Airway epithelial cell (primary cell): ENCODE results near the gene PALM. TPM values are rescaled to one million over a fixed set of nuclear protein-coding genes. Genes with fewer than 3 reads are reported as not detected.

Source experiments
- total RNA-seq: library from RNA; depleted of rRNA; stranded (reverse); fragments of >200 nt; gene quantifications from 2 replicates; pipeline ENCODE4 v1.2.3, GENCODE V29; 2015

Gene PALM, protein sequence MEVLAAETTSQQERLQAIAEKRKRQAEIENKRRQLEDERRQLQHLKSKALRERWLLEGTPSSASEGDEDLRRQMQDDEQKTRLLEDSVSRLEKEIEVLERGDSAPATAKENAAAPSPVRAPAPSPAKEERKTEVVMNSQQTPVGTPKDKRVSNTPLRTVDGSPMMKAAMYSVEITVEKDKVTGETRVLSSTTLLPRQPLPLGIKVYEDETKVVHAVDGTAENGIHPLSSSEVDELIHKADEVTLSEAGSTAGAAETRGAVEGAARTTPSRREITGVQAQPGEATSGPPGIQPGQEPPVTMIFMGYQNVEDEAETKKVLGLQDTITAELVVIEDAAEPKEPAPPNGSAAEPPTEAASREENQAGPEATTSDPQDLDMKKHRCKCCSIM
- 6.7 TPM in 2 replicates for total RNA-seq

DNA sequence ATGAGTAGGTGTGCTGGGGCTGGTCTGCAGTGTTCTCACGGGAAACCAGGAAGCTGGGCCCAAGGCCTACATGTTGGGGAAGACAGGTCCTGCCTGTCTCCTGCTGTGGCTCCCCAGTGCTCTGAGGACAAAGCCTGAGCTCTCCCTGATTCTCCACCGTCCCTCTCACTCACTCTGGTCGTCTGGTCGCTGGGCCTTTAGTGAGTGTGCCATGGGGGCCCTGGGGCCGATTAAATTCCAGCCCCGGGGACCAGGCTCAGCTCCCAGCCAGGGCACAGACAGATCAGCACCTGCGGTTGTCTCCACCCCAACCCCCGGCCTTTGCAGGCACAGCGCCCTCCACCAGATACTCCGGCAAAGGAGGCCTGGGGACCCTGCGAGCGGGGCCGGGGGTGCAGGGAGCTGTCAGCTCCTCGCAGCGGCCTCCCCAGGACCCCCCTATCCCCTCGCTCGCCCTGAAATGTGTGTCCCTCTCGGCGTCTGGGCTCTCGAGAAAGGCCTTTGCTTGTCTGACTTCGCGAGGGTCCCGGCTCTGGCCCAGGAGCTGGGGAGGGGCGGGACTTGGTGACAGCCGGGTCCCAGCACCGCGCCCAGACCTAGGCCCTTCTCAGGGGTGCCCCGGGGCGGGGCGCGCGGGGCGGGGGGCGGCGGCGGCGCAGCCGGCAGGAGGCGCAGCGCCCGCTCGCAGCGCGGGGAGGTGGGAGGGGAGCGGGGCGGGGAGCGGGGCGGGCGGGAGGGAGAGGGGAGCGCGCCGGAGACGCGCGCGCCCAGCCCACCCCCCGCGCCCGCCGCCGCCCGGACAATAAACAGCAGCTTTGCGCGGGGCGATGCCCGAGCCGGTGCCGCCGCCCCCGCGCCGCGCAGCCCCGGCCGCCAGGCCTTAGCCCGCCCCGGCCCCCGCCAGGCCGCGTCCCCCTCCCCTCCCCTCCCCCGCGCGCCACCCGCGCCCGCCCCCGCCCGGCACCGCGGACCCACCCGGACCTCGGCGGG, at the start of gene PALM:
Gene PALM (plus strand): TSS at position 782 of the 990 bp plus-strand sequence. CDS start 212 bp downstream, outside the sequence.

DNA sequence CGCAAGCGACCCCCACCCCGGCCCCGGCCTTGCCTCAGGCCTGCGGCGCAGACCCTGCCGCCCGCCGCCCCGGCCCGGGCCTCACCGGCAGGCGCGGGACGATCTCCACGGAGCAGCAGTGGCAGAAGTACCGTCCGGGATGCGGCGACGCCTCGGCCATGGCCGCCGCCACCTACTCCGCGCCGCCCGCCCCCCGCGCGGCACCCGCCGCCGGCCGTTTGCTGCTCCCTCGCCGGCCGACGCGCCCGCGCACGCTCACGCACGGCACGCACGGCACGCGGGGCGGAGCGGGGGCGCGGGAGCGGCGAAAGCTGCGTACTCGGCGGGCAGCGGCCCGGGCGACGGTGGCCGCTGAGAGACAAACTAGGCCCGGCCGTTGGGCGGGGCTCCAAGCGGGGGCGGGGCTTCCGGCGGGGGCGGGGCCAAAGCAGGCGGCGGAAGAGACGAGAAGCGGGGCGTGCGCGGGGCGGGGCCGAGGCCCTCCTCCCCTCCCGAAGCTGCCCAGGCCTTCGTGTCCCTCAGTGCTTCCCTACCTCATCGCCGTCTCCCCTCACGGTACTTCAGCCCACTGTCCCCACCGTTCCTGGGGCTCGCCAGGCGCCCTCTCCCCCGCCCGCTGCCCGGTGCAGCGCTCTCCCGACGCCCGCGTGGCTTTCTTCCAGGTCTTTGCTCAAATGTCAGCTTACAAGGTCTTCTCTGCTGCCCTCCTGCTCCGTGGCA, 45.6 kb upstream of the PALM start, which contains the start of gene RNF126:
Gene RNF126 (minus strand): TSS at position 253 of the 720 bp plus-strand sequence. CDS start 93 bp downstream, at position 160.

DNA sequence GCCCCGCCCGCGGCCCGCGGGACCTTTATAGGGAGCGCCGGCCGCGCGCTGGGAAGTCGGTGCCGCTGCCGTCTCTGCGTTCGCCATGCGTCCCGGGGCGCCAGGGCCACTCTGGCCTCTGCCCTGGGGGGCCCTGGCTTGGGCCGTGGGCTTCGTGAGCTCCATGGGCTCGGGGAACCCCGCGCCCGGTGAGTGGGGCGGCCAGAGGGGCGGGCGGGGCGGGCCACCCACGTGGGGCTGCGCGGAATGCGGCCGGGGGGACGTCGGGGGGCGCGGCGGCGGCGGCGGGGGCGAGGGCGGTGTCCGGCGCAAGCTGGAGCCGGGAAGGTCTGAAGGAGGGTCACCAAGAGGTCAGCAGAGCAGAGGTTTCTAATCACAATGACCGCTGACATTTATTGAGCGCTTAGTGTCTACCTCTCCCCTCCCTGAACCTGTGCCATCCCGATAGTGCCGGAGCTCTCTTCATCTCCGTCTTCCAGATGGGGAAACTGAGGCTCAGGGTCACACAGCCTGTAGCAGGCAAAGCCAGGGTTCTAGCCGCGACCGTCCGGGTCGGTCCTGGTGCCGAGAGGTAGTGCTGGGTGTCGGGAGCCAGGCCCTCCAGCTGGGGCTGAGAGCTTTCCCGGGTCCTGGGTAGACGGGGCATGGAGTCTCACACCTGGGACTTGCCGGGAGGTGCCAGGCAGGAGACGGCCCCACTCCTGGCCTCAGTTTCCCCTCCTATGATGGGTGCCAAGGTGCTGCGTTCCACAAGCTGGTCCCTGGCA, 32.2 kb upstream of the PALM start, which contains the start of gene FSTL3:
Gene FSTL3 (plus strand): TSS at position 54 of the 767 bp plus-strand sequence. CDS start 32 bp downstream, at position 86.

GRCh38 chr19:695352-695949, 13.3 kb upstream of the PALM start, which contains the start of gene PRSS57:
Gene PRSS57 (minus strand): TSS chr19:695452. CDS start chr19:695430, 22 bp downstream.

DNA sequence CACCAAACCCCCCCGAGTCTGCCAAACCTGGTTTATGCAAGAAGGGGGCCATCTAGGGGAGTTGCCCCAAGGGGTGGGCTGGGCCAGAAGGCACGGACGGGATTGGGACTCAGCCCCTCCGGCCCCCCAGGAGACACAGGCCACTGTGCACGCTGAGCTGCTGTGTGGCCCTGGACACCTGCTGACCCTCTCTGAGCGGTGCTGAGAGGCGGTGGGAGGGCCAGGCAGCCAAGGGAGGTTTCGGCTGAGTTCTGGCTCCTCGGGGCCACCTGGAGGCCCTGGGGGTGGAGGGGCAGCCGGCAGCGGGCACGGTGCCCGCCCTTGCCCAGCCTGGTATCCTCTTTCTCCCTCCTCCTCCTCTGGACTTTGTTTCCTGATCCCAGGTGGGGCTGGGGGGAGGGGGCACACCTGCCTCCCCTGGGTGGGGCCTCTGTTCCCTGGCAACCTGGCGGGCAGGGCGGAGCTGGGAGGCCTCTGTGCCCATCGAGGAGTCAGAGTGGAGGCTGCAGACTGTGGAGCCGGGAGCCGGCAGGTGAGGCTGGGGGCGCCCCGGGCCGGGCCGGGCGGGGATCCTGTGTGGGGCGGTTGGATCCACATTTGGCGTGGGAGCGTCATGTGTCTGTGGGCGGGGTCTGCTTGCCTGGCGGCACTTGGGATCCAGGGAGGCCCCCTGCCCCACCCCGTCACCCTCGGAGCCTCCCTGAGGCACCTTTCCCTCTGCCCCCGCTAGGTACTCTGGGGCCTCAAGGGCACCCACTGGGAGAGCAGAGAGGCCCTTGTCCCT, 42.1 kb downstream of the PALM start, which contains the start of gene MISP:
Gene MISP (plus strand): TSS at position 473 of the 784 bp plus-strand sequence. CDS start 5,835 bp downstream, outside the sequence.

GRCh38 chr19:796692-797527, 88.2 kb downstream of the PALM start, which contains the start of gene PTBP1:
Gene PTBP1 (plus strand): TSS chr19:797452. CDS start chr19:797498, 46 bp downstream.

Other genes starting within 250 kb of the PALM start
- gene SHC2, start 247.9 kb upstream of the PALM start, total RNA-seq = 0.07 and 0.14 TPM in 2 replicates
- gene MADCAM1, start 212.4 kb upstream of the PALM start, total RNA-seq = 0.14 TPM in 1 of 2 replicates, not detected in the other
- gene TPGS1, start 201.4 kb upstream of the PALM start, total RNA-seq = 37.6 and 38.8 TPM in 2 replicates
- gene CDC34, start 177.2 kb upstream of the PALM start, total RNA-seq = 94.9 and 162 TPM in 2 replicates
- 0.37 TPM in 1 of 2 replicates, not detected in the other for gene GZMM, start 164.9 kb upstream of the PALM start, total RNA-seq
- gene BSG, start 136.3 kb upstream of the PALM start, total RNA-seq = 634 and 675 TPM in 2 replicates
- gene HCN2, start 119.1 kb upstream of the PALM start, total RNA-seq = 0.63 and 0.98 TPM in 2 replicates
- gene POLRMT, start 75.4 kb upstream of the PALM start, total RNA-seq = 35.1 and 38.7 TPM in 2 replicates
- not detected in 2 replicates for gene FGF22, start 69.1 kb upstream of the PALM start, total RNA-seq
- 139 and 142 TPM in 2 replicates for gene RNF126, start 45.7 kb upstream of the PALM start, total RNA-seq
- 207 and 297 TPM in 2 replicates for gene FSTL3, start 32.5 kb upstream of the PALM start, total RNA-seq
- not detected in 2 replicates for gene PRSS57, start 13.5 kb upstream of the PALM start, total RNA-seq
- gene MISP, start 42.2 kb downstream of the PALM start, total RNA-seq = 73.5 and 106 TPM in 2 replicates
- gene PTBP1, start 88.5 kb downstream of the PALM start, total RNA-seq = 154 and 246 TPM in 2 replicates
- 0.56 TPM in 2 replicates for gene PLPPR3, start 113.0 kb downstream of the PALM start, total RNA-seq
- gene AZU1, start 118.9 kb downstream of the PALM start, total RNA-seq = not detected in 2 replicates
- gene PRTN3, start 132.1 kb downstream of the PALM start, total RNA-seq = 0.49 TPM in 1 of 2 replicates, not detected in the other
- gene ELANE, start 143.4 kb downstream of the PALM start, total RNA-seq = not detected in 2 replicates
- gene CFD, start 150.7 kb downstream of the PALM start, total RNA-seq = 3.5 and 6.6 TPM in 2 replicates
- 47.1 and 48.6 TPM in 2 replicates for gene MED16, start 184.3 kb downstream of the PALM start, total RNA-seq
- not detected in 2 replicates for gene RNU6-9, start 184.5 kb downstream of the PALM start, total RNA-seq
- gene R3HDM4, start 204.3 kb downstream of the PALM start, total RNA-seq = 57.1 and 58.6 TPM in 2 replicates
- 0.14 TPM in 1 of 2 replicates, not detected in the other for gene KISS1R, start 208.4 kb downstream of the PALM start, total RNA-seq
- gene ARID3A, start 217.1 kb downstream of the PALM start, total RNA-seq = 5.3 and 13.5 TPM in 2 replicates